GM18873 (cell line): ENCODE data around the gene PPP3R1.

ENCODE experiments used
- ATAC-seq: cut with Tn5 transposase; IDR thresholded peaks from one replicate; pipeline ENCODE4 v1.9.1; 2021; ENCODE audit warnings: mild to moderate bottlenecking, moderate library complexity, moderate number of reproducible peaks; ENCODE audit not compliant: unreplicated experiment, low FRiP score

The PPP3R1 gene

GRCh38 chr2:68236103-68236734 is 16.1 kb downstream of the PPP3R1 start:
- ATAC-seq: no peak

- ATAC-seq: no peak
Measured at GRCh38 chr2:68235090-68235489, 17.2 kb downstream of the PPP3R1 start.

- no peak for ATAC-seq
Measured at GRCh38 chr2:68234405-68234804, 17.9 kb downstream of the PPP3R1 start.

GRCh38 chr2:68231061-68231372 is 21.3 kb downstream of the PPP3R1 start:
- ATAC-seq: no peak

GRCh38 chr2:68230241-68231060 is 21.9 kb downstream of the PPP3R1 start:
- ATAC-seq: no peak

GRCh38 chr2:68226794-68227193 is 25.5 kb downstream of the PPP3R1 start:
- ATAC-seq: no peak

GRCh38 chr2:68225119-68225632 is 27.2 kb downstream of the PPP3R1 start:
- ATAC-seq: peak; percentile 87

GRCh38 chr2:68223419-68223818 is 28.9 kb downstream of the PPP3R1 start:
- no peak for ATAC-seq

GRCh38 chr2:68222287-68222686 is 30.0 kb downstream of the PPP3R1 start:
- ATAC-seq: no peak

GRCh38 chr2:68218343-68218901 is 33.9 kb downstream of the PPP3R1 start:
- no peak for ATAC-seq

- ATAC-seq: no peak
Measured at GRCh38 chr2:68217729-68218128, 34.6 kb downstream of the PPP3R1 start.

GRCh38 chr2:68216454-68217310 is 35.6 kb downstream of the PPP3R1 start:
- no peak for ATAC-seq

GRCh38 chr2:68214381-68214780 is 38.0 kb downstream of the PPP3R1 start:
- peak; percentile 67 for ATAC-seq

- ATAC-seq: no peak
Measured at GRCh38 chr2:68206793-68207192, 45.5 kb downstream of the PPP3R1 start.

- peak; percentile 85 for ATAC-seq
Measured at GRCh38 chr2:68203587-68203986, 48.7 kb downstream of the PPP3R1 start.

GRCh38 chr2:68200157-68200787 is 52.1 kb downstream of the PPP3R1 start:
- no peak for ATAC-seq

GRCh38 chr2:68196120-68196716 is 56.1 kb downstream of the PPP3R1 start:
- no peak for ATAC-seq

- no peak for ATAC-seq
Measured at GRCh38 chr2:68195096-68195495, 57.2 kb downstream of the PPP3R1 start.

- no peak for ATAC-seq
Measured at GRCh38 chr2:68193787-68194372, 58.5 kb downstream of the PPP3R1 start.
